H1 (cell line): ENCODE data around the gene MBNL1.

Source experiments
- CREB1 ChIP-seq: IDR thresholded peaks from 2 replicates; pipeline ENCODE4 v1.6.1; 2012; ENCODE audit warnings: inconsistent platforms
- EP300 ChIP-seq, 2 experiments: IDR thresholded peaks; 1 replicate in 1 of 2; 2 replicates in 1 of 2; pipeline ENCODE4 v1.6.1; 2011 to 2012; ENCODE audit warnings: low read depth in 2 of 2, low read length in 2 of 2, mild to moderate bottlenecking in 2 of 2, borderline replicate concordance in 1 of 2, inconsistent platforms in 1 of 2, moderate library complexity in 1 of 2
- PHF8 ChIP-seq: fragments of 200-600 bp; sonication (generic); conservative IDR thresholded peaks from 2 replicates; pipeline ENCODE4 v1.7.1; 2012; ENCODE audit warnings: low read depth, mild to moderate bottlenecking, inconsistent platforms, low read length, moderate library complexity
- RFX5 ChIP-seq: IDR thresholded peaks from 2 replicates; pipeline ENCODE4 v1.6.1; 2011; ENCODE audit warnings: low read depth, low read length, improper control_type of control experiment, borderline replicate concordance
- TAF7 ChIP-seq: optimal IDR thresholded peaks from 2 replicates; pipeline ENCODE3; 2011; ENCODE audit warnings: low read depth, mild to moderate bottlenecking, inconsistent platforms, low read length, moderate library complexity, borderline replicate concordance
- TEAD4 ChIP-seq: IDR thresholded peaks from 2 replicates; pipeline ENCODE4 v1.6.1; 2012; ENCODE audit warnings: low read depth, low read length, inconsistent platforms, mixed read lengths
- TF ChIP-seq, protein P1 (sequence below): IDR thresholded peaks from 2 replicates; pipeline ENCODE4 v1.6.1; 2012; ENCODE audit warnings: low read length, inconsistent platforms
- TF ChIP-seq, protein P2 (sequence below), 3 experiments: IDR thresholded peaks; 1 replicate in 2 of 3; 2 replicates in 1 of 3; pipeline versions ENCODE4 v1.5.1 to v1.6.1; 2011; ENCODE audit warnings: low read length in 3 of 3, mild to moderate bottlenecking in 3 of 3, inconsistent platforms in 2 of 3, low read depth in 1 of 3, moderate library complexity in 1 of 3; ENCODE audit not compliant: insufficient read depth in 1 of 3; ENCODE audit errors: control extremely low read depth in 1 of 3

DNA sequence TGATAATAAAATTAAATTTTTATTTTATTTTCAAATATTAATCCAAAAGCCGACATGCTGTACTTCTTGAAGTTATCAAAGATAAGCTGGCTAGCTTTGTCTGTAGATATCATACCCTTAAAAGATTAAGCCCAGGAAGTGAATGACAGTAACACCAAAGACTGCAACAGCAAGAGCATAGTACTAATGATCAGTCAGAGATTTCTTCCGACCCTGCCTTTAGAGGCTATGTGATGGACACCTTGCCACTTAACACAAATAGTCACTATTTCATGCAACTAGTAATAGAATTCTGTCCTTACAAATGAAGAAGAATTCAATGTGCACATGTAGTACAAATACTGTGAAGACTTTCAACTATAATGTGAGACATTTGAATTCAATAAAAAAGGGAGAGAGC lies 9.3 kb upstream of the MBNL1 start:
- no peak for TF ChIP-seq TEAD4
- TF ChIP-seq, protein P1, sequence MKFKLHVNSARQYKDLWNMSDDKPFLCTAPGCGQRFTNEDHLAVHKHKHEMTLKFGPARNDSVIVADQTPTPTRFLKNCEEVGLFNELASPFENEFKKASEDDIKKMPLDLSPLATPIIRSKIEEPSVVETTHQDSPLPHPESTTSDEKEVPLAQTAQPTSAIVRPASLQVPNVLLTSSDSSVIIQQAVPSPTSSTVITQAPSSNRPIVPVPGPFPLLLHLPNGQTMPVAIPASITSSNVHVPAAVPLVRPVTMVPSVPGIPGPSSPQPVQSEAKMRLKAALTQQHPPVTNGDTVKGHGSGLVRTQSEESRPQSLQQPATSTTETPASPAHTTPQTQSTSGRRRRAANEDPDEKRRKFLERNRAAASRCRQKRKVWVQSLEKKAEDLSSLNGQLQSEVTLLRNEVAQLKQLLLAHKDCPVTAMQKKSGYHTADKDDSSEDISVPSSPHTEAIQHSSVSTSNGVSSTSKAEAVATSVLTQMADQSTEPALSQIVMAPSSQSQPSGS = no peak
- TF ChIP-seq, protein P2, sequence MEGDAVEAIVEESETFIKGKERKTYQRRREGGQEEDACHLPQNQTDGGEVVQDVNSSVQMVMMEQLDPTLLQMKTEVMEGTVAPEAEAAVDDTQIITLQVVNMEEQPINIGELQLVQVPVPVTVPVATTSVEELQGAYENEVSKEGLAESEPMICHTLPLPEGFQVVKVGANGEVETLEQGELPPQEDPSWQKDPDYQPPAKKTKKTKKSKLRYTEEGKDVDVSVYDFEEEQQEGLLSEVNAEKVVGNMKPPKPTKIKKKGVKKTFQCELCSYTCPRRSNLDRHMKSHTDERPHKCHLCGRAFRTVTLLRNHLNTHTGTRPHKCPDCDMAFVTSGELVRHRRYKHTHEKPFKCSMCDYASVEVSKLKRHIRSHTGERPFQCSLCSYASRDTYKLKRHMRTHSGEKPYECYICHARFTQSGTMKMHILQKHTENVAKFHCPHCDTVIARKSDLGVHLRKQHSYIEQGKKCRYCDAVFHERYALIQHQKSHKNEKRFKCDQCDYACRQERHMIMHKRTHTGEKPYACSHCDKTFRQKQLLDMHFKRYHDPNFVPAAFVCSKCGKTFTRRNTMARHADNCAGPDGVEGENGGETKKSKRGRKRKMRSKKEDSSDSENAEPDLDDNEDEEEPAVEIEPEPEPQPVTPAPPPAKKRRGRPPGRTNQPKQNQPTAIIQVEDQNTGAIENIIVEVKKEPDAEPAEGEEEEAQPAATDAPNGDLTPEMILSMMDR (IDR thresholded peaks at IDR 0.05; ENCODE audit: control extremely low read depth in 1 of 3, insufficient read depth in 1 of 3, low read depth in 1 of 3, low read length in 3 of 3) = no peak
- no peak for TF ChIP-seq PHF8
- TF ChIP-seq TAF7 = no peak
- TF ChIP-seq EP300 (IDR thresholded peaks at IDR 0.05; ENCODE audit: borderline replicate concordance in 1 of 2, low read depth in 2 of 2, low read length in 2 of 2) = no peak
- no peak for TF ChIP-seq RFX5
- TF ChIP-seq CREB1 = no peak
